HG03097 (cell line): ENCODE data around the gene LZTR1.

Source experiments
- ATAC-seq: cut with Tn5 transposase; IDR thresholded peaks from one replicate; pipeline ENCODE4 v1.9.1; 2021; ENCODE audit not compliant: unreplicated experiment, low FRiP score

LZTR1 gene

GRCh38 chr22:20979243-20979809 is 2.8 kb upstream of the LZTR1 start:
- no peak for ATAC-seq

- ATAC-seq: no peak
Observed at GRCh38 chr22:20979940-20980453, 2.1 kb upstream of the LZTR1 start.

DNA sequence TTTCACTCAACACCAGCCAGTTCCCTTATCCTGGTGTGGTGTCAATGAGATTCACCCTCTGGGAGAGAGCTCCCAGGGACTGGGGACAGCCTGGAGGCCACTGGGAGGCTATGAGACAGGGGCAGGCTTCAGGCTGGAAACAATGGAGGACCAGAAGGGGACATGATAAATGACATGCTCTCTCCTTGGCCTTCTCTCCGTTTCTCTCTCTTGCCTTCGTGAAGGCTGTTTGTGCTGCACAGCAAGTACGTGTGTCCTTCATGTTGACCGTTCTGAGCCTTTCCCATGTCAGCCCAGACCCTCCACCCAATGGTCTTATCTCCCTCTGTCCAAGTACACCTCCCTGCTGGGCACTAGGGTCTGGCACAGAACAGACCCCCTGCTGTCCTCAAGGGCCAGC is 1.6 kb upstream of the LZTR1 start:
- ATAC-seq: no peak

DNA sequence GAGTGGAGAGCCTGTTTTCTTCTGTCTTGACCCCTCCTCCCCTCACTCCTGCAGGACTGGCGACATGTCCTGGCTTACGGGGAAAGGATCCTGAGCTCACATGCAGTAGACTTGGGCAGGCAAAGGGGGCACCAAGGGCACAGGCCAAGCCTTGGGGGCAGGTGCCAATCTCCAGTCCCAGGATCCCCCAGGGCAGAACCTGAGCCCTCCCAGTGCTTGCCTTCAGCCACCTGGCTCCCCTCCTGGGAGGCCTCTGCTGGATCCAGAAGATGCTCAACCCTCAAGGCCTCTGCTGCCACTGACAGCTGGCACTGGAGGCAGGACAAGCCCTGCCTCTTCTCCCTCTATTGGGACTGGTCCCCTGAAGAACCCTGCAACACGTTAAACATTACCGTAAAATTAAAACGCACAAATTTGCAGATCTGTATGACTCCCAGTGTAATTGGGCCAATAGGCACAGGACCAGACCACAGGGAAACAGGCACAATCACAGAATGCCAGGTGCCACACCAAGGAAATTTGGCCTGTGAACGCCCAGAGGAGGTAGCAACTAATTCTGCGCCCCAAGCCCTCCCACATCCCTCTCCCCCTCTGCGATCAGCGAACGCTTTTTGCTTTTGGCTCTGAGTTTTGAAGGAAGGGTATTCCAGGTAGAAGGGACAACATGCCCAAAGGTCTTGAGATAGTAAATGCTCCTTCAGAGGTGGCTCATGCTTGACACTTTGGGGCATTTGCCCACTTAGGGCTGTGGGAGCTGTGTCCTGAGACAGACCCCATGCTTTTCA is 967 bp upstream of the LZTR1 start:
- peak; percentile 7 for ATAC-seq

DNA sequence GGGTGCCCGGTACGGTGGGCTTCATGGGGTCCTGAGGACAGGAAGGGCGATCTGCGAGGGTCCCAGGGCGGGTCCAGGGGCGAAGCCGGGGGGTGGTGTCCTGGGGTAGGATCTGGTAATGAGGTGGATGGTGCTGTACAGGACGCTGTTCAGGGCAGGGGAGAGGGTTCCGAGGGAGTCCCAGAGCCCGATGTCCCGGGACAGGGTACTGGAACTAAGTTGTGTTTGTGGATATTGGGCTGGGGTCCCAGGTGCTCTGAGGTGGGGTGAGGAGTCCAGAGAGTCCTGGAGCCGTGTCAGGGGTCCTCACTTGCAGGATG is 426 bp downstream of the LZTR1 start:
- ATAC-seq: peak; percentile 2

DNA sequence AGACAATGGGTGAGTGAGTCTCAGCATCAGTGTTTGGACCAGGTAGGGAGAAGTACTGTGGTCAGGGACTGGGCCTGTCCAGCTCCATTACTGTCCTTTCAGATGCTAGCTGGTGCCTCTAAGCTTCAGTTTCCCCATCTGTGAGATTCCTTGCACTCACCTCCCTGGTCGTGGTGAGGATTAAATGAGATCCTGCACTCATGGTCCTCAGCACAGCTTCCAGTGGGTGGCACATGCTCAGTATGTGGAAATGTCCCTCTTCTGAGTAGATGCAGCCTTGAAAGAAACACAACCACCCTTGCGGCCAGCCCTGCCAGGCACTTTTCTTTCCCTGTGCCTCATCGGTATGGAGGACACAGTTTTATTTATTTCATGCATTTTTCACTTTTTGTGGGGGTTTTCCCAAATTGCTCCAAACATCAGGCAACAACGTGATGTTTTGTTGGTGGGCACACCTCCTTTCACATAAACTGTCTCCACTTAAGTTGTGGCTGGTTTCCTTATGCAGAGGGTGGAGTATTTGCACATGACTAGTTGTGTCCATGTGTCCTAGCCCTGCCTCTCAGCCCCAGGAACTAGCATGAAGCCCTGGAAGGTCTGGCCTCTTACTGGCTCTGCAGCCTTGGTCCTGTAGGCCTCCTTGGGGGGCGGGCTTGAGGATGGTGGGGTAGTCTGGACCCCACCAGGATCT is 1.1 kb downstream of the LZTR1 start:
- no peak for ATAC-seq

DNA sequence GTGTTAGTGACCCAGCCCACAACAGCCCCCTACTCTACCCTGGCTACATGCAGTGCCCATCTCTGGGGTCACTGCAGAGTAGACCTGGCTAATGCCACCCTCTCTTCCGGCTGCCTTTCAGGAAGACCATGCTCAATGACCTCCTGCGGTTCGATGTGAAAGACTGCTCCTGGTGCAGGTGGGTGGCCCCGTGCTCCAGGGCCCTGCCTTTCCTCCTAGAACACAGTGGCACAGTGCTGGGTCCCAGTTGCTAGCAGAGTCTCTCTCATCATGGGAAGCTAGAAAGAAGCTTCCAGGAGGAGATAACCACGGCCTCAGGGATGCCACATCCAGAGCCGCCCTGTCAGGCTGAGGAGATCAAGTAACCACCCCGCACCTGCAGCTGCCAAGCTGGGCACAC is 3.6 kb downstream of the LZTR1 start:
- ATAC-seq: no peak

GRCh38 chr22:20986365-20986764 is 4.3 kb downstream of the LZTR1 start:
- ATAC-seq: no peak

DNA sequence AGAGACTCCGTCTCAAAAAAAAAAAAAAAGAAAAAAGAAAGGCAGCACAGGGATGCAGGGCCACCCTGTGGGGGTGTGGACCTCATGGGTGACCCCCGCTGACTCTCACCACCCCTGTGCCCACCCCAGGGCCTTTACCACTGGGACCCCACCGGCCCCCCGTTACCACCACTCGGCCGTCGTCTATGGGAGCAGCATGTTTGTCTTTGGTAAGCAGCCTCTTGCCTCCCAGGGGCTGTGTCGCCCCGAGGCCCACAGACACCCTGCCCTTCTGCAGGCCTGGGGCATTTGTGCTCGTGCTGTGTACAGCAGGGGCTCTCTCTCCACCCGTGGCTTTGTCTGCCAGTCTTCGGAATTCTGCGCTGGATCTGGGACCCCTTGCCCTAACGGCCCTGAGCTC is 5.3 kb downstream of the LZTR1 start:
- ATAC-seq: no peak

DNA sequence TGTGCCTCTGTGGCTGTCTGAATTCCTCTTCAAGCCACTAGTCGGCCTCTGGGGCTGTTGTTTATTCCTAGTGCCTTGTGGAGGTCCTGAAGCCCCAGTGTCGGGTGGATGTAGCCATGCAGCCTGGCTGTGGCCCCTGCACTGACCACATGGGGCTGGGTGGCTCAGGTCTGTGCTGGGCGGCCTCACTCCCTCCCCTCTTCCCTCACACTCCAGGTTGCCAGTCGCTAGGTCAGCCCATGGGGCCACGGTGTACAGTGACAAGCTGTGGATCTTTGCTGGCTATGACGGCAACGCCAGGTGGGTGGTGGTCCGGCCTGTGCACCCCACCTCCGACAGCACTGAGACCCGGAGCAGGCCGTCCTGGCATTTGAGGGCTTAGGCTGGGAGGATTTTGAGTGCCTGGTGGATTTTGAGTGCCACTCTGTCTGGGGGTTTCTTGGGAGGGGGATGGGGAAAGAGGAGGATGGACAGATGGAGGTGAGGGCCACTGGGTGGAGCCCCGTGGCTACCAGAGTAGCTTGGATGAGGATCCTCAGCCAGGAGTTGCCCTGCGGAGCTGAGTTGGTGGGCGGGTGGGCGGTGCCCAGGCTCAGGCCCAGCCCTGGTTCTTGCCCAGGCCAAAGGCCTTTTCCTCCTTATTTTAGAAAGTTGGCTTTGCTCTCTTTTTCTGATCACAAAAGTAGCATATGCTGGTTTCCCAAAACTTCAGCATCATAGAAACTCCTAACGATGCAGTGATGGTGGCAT is 6.7 kb downstream of the LZTR1 start:
- no peak for ATAC-seq

- ATAC-seq: no peak
Observed at GRCh38 chr22:20989323-20990138, 7.4 kb downstream of the LZTR1 start.

GRCh38 chr22:20990184-20991180 is 8.4 kb downstream of the LZTR1 start:
- ATAC-seq: no peak

DNA sequence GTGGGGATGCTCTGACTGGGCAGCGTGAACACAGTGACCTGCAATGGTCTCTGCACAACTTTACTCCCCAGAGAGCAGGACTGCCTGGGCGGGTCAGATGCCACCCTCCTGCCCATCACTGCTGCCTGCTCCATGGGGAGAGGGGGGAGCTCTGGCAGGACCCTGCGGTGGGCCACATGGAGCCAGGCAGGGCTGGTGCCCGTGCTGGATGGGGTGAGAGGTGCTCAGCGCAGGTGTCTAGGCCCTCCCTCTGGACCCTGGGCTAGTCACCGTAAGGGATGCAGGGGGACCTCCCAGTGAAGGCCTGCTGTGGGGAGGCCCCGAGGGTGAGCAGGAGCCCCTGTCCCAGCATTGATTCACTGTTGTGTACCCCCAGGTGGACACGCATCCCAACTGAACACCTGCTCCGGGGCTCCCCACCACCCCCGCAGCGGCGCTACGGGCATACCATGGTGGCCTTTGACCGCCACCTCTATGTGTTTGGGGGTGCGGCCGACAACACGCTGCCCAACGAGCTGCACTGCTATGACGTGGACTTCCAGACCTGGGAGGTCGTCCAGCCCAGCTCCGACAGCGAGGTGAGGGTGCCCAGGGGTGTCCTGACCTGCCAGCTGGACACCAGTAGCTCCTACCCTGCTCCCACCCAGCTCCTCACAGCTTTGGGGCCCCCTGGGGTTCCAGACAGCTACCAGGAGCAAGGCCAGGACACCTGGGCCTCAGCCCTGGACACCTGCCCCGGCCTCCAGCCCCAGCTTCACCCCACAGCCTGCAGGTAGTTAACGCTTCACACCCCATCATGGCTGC is 9.4 kb downstream of the LZTR1 start:
- no peak for ATAC-seq

DNA sequence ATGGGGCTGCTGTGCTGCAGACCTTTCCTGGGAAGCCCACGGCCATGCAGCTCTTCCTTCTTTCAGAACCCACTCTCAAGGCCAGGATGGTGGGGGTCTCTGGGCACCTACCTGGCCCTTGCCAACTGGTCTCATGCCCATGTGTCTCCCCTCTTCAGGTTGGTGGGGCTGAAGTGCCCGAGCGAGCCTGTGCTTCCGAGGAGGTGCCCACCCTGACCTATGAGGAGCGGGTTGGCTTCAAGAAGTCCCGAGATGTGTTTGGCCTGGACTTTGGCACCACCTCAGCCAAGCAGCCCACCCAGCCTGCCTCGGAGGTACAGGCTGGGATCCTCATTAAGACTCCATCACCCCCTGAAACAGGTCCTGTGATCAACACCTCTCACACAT is 10.0 kb downstream of the LZTR1 start:
- ATAC-seq: no peak

DNA sequence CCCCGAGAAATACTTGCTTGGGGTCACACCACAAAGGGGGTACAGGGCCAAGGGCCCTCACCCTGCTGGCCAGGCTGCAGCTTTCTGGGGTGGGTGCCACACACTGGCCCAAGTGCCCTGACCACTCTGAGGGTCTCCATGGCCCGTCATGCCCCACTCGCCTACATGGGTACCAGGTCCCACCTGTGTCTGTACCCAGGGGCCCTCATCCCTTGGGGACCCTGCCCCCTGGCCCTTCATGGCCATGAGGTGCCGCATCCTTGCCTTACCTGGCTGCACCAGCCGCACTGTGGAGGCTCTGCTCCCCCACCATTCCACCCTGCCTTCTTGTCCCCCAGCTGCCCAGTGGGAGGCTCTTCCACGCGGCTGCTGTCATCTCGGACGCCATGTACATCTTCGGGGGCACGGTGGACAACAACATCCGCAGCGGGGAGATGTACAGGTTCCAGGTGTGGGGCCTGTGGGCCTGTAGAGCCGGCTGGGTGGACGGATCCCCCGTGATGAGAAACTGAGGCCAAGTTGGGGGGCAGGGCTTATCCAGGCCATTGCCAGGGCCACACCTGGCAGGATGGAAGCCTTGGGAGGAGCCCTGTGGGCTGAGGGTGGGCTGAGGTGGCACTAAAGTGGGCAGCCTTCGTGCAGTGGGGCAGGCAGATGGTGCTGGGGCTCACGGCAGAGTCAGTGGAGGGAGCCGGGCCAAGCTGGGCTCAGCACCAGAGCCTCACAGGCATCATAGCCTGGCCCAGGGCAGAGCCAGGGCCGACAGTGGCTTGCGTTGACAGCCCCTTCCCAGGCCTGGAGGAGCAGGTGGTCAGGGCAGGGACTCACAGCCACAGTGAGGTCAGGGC is 10.6 kb downstream of the LZTR1 start:
- no peak for ATAC-seq

GRCh38 chr22:20993304-20994127 is 11.4 kb downstream of the LZTR1 start:
- no peak for ATAC-seq
